HL-60 (cell line): Measurements from ENCODE around the gene CMBL.

Experiments used
- CTCF ChIP-seq: IDR thresholded peaks from one replicate; pipeline ENCODE4 v1.5.1; 2011; ENCODE audit warnings: low read length, control low read depth, inconsistent platforms; ENCODE audit not compliant: insufficient read depth
- GABPA ChIP-seq: IDR thresholded peaks from 2 replicates; pipeline ENCODE4 v1.6.1; 2012; ENCODE audit warnings: low read depth
- POLR2AphosphoS5 ChIP-seq: IDR thresholded peaks from 2 replicates; pipeline ENCODE4 v1.6.1; 2012; ENCODE audit warnings: low read depth
- REST ChIP-seq: IDR thresholded peaks from 2 replicates; pipeline ENCODE4 v1.6.1; 2012; ENCODE audit warnings: low read depth; ENCODE audit not compliant: insufficient replicate concordance

- TF ChIP-seq GABPA: no peak
- no peak for TF ChIP-seq REST
- TF ChIP-seq CTCF: no peak
- no peak for TF ChIP-seq POLR2AphosphoS5
Measured at GRCh38 chr5:10304932-10305331, 2.8 kb downstream of the CMBL start.
